ENCODE measurements around the gene PKD2L2.

PKD2L2 gene

DNA sequence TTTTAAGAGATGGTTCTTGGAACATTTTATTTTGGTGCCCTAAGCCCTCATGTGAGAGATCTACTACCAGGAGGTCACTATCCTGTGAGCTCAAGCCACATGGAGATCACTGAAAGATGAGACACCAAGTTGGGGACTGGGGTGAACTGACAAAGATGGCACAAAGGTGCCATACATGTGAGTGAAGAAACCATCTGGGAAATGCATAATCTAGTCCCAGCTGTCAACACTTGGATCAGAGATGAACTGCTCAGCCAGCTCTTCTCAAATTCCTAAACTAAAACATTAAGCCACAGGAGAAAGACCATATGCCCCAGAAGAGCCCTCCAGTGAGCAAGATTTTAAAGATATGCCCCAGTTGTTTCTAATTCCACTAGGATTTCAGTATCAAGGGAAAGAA, 43.8 kb upstream of the PKD2L2 start:
- Histone ChIP-seq H3K27ac (ENCODE audit: extremely low read depth, low read depth, low read length) (no peak overlapping the region), H3K4me3 (ENCODE audit: low read depth, low read length) (no peak overlapping the region), H3K9me3 (ENCODE audit: control insufficient read depth, insufficient read depth, low read depth, low read length) (no peaks in the 10 kb centered on the region), H3K4me1 (ENCODE audit: control insufficient read depth, insufficient read depth, low read length) (peaks cover 6% of the 10 kb centered on the region; the same call in 1 of the 2 replicates), H3K36me3 (ENCODE audit: control insufficient read depth in 2 of 2, insufficient read depth in 1 of 2, low read length in 2 of 2) (peaks cover 0 to 4% of the 10 kb centered on the region in 2 experiments; a peak in 1 of 3 replicates)
- ChIA-PET CTCF (interaction anchor here (1.2 kb wide), 1 partner anchor 67 kb away, joined by 5 read pairs; no protein-coding TSS in a partner anchor), POLR2A (no interaction called here)
- TF ChIP-seq ZFHX2 (tag by site-specific recombination; conservative IDR thresholded peaks at IDR 0.05) (no peak), YY2 (tag by site-specific recombination; IDR thresholded peaks at IDR 0.05) (no peak), SCRT2 (tag by site-specific recombination; IDR thresholded peaks at IDR 0.05) (no peak), ZNF747 (tag by site-specific recombination; IDR thresholded peaks at IDR 0.05) (no peak), ZNF768 (tag by site-specific recombination; IDR thresholded peaks at IDR 0.05) (no peak), ZIC2 (tag by site-specific recombination; IDR thresholded peaks at IDR 0.05) (no peak), ZNF174 (tag by site-specific recombination; IDR thresholded peaks at IDR 0.05) (no peak), ZNF707 (tag by site-specific recombination; IDR thresholded peaks at IDR 0.05) (no peak), ZFP37 (tag by site-specific recombination; IDR thresholded peaks at IDR 0.05) (no peak), OSR2 (tag by site-specific recombination; IDR thresholded peaks at IDR 0.05) (no peak)
- TF ChIP-seq, protein P1, sequence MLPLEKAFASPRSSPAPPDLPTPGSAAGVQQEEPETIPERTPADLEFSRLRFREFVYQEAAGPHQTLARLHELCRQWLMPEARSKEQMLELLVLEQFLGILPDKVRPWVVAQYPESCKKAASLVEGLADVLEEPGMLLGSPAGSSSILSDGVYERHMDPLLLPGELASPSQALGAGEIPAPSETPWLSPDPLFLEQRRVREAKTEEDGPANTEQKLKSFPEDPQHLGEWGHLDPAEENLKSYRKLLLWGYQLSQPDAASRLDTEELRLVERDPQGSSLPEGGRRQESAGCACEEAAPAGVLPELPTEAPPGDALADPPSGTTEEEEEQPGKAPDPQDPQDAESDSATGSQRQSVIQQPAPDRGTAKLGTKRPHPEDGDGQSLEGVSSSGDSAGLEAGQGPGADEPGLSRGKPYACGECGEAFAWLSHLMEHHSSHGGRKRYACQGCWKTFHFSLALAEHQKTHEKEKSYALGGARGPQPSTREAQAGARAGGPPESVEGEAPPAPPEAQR (tag by site-specific recombination; IDR thresholded peaks at IDR 0.05): no peak
- TF ChIP-seq, protein P2, sequence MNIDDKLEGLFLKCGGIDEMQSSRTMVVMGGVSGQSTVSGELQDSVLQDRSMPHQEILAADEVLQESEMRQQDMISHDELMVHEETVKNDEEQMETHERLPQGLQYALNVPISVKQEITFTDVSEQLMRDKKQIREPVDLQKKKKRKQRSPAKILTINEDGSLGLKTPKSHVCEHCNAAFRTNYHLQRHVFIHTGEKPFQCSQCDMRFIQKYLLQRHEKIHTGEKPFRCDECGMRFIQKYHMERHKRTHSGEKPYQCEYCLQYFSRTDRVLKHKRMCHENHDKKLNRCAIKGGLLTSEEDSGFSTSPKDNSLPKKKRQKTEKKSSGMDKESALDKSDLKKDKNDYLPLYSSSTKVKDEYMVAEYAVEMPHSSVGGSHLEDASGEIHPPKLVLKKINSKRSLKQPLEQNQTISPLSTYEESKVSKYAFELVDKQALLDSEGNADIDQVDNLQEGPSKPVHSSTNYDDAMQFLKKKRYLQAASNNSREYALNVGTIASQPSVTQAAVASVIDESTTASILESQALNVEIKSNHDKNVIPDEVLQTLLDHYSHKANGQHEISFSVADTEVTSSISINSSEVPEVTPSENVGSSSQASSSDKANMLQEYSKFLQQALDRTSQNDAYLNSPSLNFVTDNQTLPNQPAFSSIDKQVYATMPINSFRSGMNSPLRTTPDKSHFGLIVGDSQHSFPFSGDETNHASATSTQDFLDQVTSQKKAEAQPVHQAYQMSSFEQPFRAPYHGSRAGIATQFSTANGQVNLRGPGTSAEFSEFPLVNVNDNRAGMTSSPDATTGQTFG (tag by site-specific recombination; IDR thresholded peaks at IDR 0.05; ENCODE audit: borderline replicate concordance): no peak

DNA sequence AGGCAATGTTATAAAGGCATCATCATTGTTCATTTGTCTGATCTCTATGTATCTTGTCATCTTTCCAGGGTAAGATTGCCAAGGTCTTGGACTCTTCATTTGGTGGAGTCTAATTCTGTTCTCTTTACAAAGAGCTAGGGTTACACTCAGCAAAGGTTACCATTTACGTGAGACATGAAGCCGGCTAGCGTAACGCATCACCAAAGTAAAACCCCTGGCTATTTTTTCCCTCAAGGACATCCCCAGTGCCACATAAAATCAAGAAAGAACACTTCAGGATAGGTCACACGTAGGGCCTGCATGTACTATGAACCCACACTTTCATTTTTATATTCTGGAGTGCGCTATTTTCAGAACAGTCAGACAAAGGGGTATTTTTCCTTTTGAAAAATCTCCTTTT, 41.6 kb upstream of the PKD2L2 start:
- H3K27ac ChIP-seq (ENCODE audit: extremely low read depth, low read depth, low read length): no peak overlapping the region
- peaks cover 0 to 4% of the 10 kb centered on the region in 2 experiments; a peak in 1 of 3 replicates for H3K36me3 ChIP-seq (ENCODE audit: control insufficient read depth in 2 of 2, insufficient read depth in 1 of 2, low read length in 2 of 2)
- H3K9me3 ChIP-seq (ENCODE audit: control insufficient read depth, insufficient read depth, low read depth, low read length): no peaks in the 10 kb centered on the region
- peaks cover 6% of the 10 kb centered on the region; the same call in 1 of the 2 replicates for H3K4me1 ChIP-seq (ENCODE audit: control insufficient read depth, insufficient read depth, low read length)
- POLR2A ChIA-PET: no interaction called here
- CTCF ChIA-PET: interaction anchor here (0.5 kb wide), 1 partner anchor 1872 kb away, joined by 3 read pairs; no protein-coding TSS in a partner anchor
- H3K4me3 ChIP-seq (ENCODE audit: low read depth, low read length): no peak overlapping the region
- TF ChIP-seq ZNF426 (tag by site-specific recombination; IDR thresholded peaks at IDR 0.05): no peak
- no peak for TF ChIP-seq HOXD13 (CRISPR knock-in tag; IDR thresholded peaks at IDR 0.05; ENCODE audit: borderline replicate concordance)
- TF ChIP-seq, protein P3, sequence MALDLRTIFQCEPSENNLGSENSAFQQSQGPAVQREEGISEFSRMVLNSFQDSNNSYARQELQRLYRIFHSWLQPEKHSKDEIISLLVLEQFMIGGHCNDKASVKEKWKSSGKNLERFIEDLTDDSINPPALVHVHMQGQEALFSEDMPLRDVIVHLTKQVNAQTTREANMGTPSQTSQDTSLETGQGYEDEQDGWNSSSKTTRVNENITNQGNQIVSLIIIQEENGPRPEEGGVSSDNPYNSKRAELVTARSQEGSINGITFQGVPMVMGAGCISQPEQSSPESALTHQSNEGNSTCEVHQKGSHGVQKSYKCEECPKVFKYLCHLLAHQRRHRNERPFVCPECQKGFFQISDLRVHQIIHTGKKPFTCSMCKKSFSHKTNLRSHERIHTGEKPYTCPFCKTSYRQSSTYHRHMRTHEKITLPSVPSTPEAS (tag by site-specific recombination; IDR thresholded peaks at IDR 0.05): no peak
- no peak for TF ChIP-seq ZBTB20 (tag by site-specific recombination; IDR thresholded peaks at IDR 0.05)
- TF ChIP-seq ZNF341 (tag by site-specific recombination; IDR thresholded peaks at IDR 0.05; ENCODE audit: low read depth): no peak
- no peak for TF ChIP-seq ZNF837 (tag by site-specific recombination; IDR thresholded peaks at IDR 0.05)
- TF ChIP-seq, protein P4, sequence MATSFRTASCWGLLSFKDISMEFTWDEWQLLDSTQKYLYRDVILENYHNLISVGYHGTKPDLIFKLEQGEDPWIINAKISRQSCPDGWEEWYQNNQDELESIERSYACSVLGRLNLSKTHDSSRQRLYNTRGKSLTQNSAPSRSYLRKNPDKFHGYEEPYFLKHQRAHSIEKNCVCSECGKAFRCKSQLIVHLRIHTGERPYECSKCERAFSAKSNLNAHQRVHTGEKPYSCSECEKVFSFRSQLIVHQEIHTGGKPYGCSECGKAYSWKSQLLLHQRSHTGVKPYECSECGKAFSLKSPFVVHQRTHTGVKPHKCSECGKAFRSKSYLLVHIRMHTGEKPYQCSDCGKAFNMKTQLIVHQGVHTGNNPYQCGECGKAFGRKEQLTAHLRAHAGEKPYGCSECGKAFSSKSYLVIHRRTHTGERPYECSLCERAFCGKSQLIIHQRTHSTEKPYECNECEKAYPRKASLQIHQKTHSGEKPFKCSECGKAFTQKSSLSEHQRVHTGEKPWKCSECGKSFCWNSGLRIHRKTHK (tag by site-specific recombination; IDR thresholded peaks at IDR 0.05): no peak
- TF ChIP-seq, protein P5, sequence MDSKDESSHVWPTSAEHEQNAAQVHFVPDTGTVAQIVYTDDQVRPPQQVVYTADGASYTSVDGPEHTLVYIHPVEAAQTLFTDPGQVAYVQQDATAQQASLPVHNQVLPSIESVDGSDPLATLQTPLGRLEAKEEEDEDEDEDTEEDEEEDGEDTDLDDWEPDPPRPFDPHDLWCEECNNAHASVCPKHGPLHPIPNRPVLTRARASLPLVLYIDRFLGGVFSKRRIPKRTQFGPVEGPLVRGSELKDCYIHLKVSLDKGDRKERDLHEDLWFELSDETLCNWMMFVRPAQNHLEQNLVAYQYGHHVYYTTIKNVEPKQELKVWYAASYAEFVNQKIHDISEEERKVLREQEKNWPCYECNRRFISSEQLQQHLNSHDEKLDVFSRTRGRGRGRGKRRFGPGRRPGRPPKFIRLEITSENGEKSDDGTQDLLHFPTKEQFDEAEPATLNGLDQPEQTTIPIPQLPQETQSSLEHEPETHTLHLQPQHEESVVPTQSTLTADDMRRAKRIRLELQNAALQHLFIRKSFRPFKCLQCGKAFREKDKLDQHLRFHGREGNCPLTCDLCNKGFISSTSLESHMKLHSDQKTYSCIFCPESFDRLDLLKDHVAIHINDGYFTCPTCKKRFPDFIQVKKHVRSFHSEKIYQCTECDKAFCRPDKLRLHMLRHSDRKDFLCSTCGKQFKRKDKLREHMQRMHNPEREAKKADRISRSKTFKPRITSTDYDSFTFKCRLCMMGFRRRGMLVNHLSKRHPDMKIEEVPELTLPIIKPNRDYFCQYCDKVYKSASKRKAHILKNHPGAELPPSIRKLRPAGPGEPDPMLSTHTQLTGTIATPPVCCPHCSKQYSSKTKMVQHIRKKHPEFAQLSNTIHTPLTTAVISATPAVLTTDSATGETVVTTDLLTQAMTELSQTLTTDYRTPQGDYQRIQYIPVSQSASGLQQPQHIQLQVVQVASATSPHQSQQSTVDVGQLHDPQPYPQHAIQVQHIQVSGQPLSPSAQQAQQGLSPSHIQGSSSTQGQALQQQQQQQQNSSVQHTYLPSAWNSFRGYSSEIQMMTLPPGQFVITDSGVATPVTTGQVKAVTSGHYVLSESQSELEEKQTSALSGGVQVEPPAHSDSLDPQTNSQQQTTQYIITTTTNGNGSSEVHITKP (tag by site-specific recombination; IDR thresholded peaks at IDR 0.05): no peak
- TF ChIP-seq ZNF548 (tag by site-specific recombination; IDR thresholded peaks at IDR 0.05): no peak
- TF ChIP-seq, protein P6, sequence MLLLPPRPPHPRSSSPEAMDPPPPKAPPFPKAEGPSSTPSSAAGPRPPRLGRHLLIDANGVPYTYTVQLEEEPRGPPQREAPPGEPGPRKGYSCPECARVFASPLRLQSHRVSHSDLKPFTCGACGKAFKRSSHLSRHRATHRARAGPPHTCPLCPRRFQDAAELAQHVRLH (tag by site-specific recombination; IDR thresholded peaks at IDR 0.05): no peak
- no peak for TF ChIP-seq ZNF266 (tag by site-specific recombination; IDR thresholded peaks at IDR 0.05; ENCODE audit: low read depth)
- TF ChIP-seq, protein P7, sequence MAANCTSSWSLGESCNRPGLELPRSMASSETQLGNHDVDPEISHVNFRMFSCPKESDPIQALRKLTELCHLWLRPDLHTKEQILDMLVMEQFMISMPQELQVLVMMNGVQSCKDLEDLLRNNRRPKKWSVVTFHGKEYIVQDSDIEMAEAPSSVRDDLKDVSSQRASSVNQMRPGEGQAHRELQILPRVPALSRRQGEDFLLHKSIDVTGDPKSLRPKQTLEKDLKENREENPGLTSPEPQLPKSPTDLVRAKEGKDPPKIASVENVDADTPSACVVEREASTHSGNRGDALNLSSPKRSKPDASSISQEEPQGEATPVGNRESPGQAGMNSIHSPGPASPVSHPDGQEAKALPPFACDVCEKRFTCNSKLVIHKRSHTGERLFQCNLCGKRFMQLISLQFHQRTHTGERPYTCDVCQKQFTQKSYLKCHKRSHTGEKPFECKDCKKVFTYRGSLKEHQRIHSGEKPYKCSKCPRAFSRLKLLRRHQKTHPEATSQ (tag by site-specific recombination; IDR thresholded peaks at IDR 0.05): no peak
